SJSA1 (cell line): ENCODE data around the gene C2orf92. TPM values are rescaled to one million over a fixed set of nuclear protein-coding genes. Genes with fewer than 3 reads are reported as not detected.

Experiments used
- DNase-seq, 2 experiments: peaks; one replicate each; pipeline ENCODE4 v3.0.0-alpha.2; 2015 to 2020; ENCODE audit warnings: low spot score in 2 of 2, low read depth in 1 of 2
- H3K27ac ChIP-seq: fragments of 250-450 bp; sonication (Bioruptor Pico); 2 replicates; pipeline ENCODE4 v1.5.1; 2020; ENCODE audit warnings: mild to moderate bottlenecking, moderate library complexity
- H3K27me3 ChIP-seq: fragments of 250-450 bp; sonication (Bioruptor Pico); replicated peaks from 2 replicates; pipeline ENCODE4 v1.5.1; 2020; ENCODE audit warnings: mild to moderate bottlenecking, moderate library complexity
- H3K36me3 ChIP-seq: fragments of 250-450 bp; sonication (Bioruptor Pico); 2 replicates; pipeline ENCODE4 v1.5.1; 2020; ENCODE audit warnings: mild to moderate bottlenecking
- H3K4me1 ChIP-seq: fragments of 250-450 bp; sonication (Bioruptor Pico); replicated peaks from 2 replicates; pipeline ENCODE4 v1.6.1; 2021; ENCODE audit warnings: mild to moderate bottlenecking
- H3K4me3 ChIP-seq: fragments of 250-450 bp; sonication (Bioruptor Pico); 2 replicates; pipeline ENCODE4 v1.5.1; 2020; ENCODE audit warnings: mild to moderate bottlenecking
- H3K9me3 ChIP-seq: fragments of 250-450 bp; sonication (Bioruptor Pico); replicated peaks from 2 replicates; pipeline ENCODE4 v1.5.1; 2020; ENCODE audit warnings: mild to moderate bottlenecking
- total RNA-seq: library from RNA; depleted of rRNA; stranded (reverse); fragments of >200 nt; shearing (Covaris generic); gene quantifications from 2 replicates; pipeline ENCODE4 v1.2.3, GENCODE V29; 2014

The C2orf92 gene
- total RNA-seq, 1 experiment from 2014 or later = 0.24 TPM

GRCh38 chr2:97718051-97718882, 48.8 kb downstream of the C2orf92 start:
- Histone ChIP-seq H3K27ac (no peak overlapping the region), H3K9me3 (no peaks in the 10 kb centered on the region), H3K36me3 (no peaks in the 10 kb centered on the region), H3K27me3 (0 out of 2 replicates have a peak, but pooled peaks cover 5% of the 10 kb centered on the region), H3K4me1 (no peaks in the 10 kb centered on the region), H3K4me3 (no peak overlapping the region)
- DNase-seq = no peak

GRCh38 chr2:97718942-97719341, 49.4 kb downstream of the C2orf92 start:
- H3K4me3 ChIP-seq = no peak overlapping the region
- H3K27me3 ChIP-seq = 0 out of 2 replicates have a peak, but pooled peaks cover 7% of the 10 kb centered on the region
- H3K4me1 ChIP-seq = no peaks in the 10 kb centered on the region
- DNase-seq = no peak
- no peaks in the 10 kb centered on the region for H3K36me3 ChIP-seq
- no peak overlapping the region for H3K27ac ChIP-seq
- H3K9me3 ChIP-seq = no peaks in the 10 kb centered on the region

- DNase-seq = no peak
- H3K36me3 ChIP-seq = no peaks in the 10 kb centered on the region
Observed at GRCh38 chr2:97719362-97720155, 50.0 kb downstream of the C2orf92 start.

GRCh38 chr2:97720746-97721145, 51.2 kb downstream of the C2orf92 start:
- no peak overlapping the region for H3K4me3 ChIP-seq
- H3K36me3 ChIP-seq = no peaks in the 10 kb centered on the region
- 0 out of 2 replicates have a peak, but pooled peaks cover 8% of the 10 kb centered on the region for H3K27me3 ChIP-seq
- H3K27ac ChIP-seq = no peak overlapping the region
- DNase-seq = no peak
- H3K9me3 ChIP-seq = no peaks in the 10 kb centered on the region
- H3K4me1 ChIP-seq = no peaks in the 10 kb centered on the region

More at GRCh38 chr2:97719362-97720155, 50.0 kb downstream of the C2orf92 start:
- no peaks in the 10 kb centered on the region for H3K4me1 ChIP-seq
- H3K27ac ChIP-seq = no peak overlapping the region
- H3K27me3 ChIP-seq = 0 out of 2 replicates have a peak, but pooled peaks cover 8% of the 10 kb centered on the region
- H3K4me3 ChIP-seq = no peak overlapping the region
- no peaks in the 10 kb centered on the region for H3K9me3 ChIP-seq

- H3K4me3 ChIP-seq = no peak overlapping the region
- H3K4me1 ChIP-seq = no peaks in the 10 kb centered on the region
- no peak for DNase-seq
- H3K36me3 ChIP-seq = no peaks in the 10 kb centered on the region
- no peak overlapping the region for H3K27ac ChIP-seq
- no peaks in the 10 kb centered on the region for H3K9me3 ChIP-seq
- H3K27me3 ChIP-seq = 0 out of 2 replicates have a peak, but pooled peaks cover 8% of the 10 kb centered on the region
Observed at GRCh38 chr2:97722227-97722626, 52.7 kb downstream of the C2orf92 start.

- Histone ChIP-seq H3K36me3 (no peaks in the 10 kb centered on the region), H3K4me3 (no peak overlapping the region), H3K4me1 (no peaks in the 10 kb centered on the region), H3K27me3 (0 out of 2 replicates have a peak, but pooled peaks cover 8% of the 10 kb centered on the region), H3K9me3 (no peaks in the 10 kb centered on the region), H3K27ac (no peak overlapping the region)
- DNase-seq = no peak
Observed at GRCh38 chr2:97723156-97724072, 53.9 kb downstream of the C2orf92 start.

GRCh38 chr2:97724073-97724410, 54.5 kb downstream of the C2orf92 start:
- Histone ChIP-seq H3K36me3 (no peaks in the 10 kb centered on the region), H3K9me3 (no peaks in the 10 kb centered on the region), H3K27ac (no peak overlapping the region), H3K27me3 (0 out of 2 replicates have a peak, but pooled peaks cover 8% of the 10 kb centered on the region), H3K4me1 (no peaks in the 10 kb centered on the region), H3K4me3 (no peak overlapping the region)
- DNase-seq = no peak

GRCh38 chr2:97724501-97724900, 55.0 kb downstream of the C2orf92 start:
- DNase-seq = no peak
- H3K9me3 ChIP-seq = no peaks in the 10 kb centered on the region
- 0 out of 2 replicates have a peak, but pooled peaks cover 8% of the 10 kb centered on the region for H3K27me3 ChIP-seq
- no peaks in the 10 kb centered on the region for H3K36me3 ChIP-seq
- no peaks in the 10 kb centered on the region for H3K4me1 ChIP-seq
- H3K4me3 ChIP-seq = no peak overlapping the region
- H3K27ac ChIP-seq = no peak overlapping the region

GRCh38 chr2:97724946-97725688, 55.6 kb downstream of the C2orf92 start:
- H3K4me3 ChIP-seq = no peak overlapping the region
- no peak overlapping the region for H3K27ac ChIP-seq
- peaks cover 2% of the 10 kb centered on the region; the same call in 1 of the 2 replicates for H3K9me3 ChIP-seq
- H3K27me3 ChIP-seq = 0 out of 2 replicates have a peak, but pooled peaks cover 8% of the 10 kb centered on the region
- no peak for DNase-seq
- H3K36me3 ChIP-seq = no peaks in the 10 kb centered on the region
- H3K4me1 ChIP-seq = no peaks in the 10 kb centered on the region

GRCh38 chr2:97726261-97727064, 57.0 kb downstream of the C2orf92 start:
- Histone ChIP-seq H3K27ac (no peak overlapping the region), H3K4me1 (no peaks in the 10 kb centered on the region), H3K36me3 (no peaks in the 10 kb centered on the region), H3K27me3 (0 out of 2 replicates have a peak, but pooled peaks cover 8% of the 10 kb centered on the region), H3K4me3 (no peak overlapping the region), H3K9me3 (peaks cover 6% of the 10 kb centered on the region; the same call in 1 of the 2 replicates)
- DNase-seq = no peak

GRCh38 chr2:97727296-97727695, 57.8 kb downstream of the C2orf92 start:
- DNase-seq = no peak

More at GRCh38 chr2:97727296-97727695, 57.8 kb downstream of the C2orf92 start:
- Histone ChIP-seq H3K4me3 (no peak overlapping the region), H3K9me3 (peaks cover 6% of the 10 kb centered on the region; the same call in 1 of the 2 replicates), H3K4me1 (no peaks in the 10 kb centered on the region), H3K27me3 (0 out of 2 replicates have a peak, but pooled peaks cover 8% of the 10 kb centered on the region), H3K36me3 (no peaks in the 10 kb centered on the region), H3K27ac (no peak overlapping the region)
